OCI-LY7 (cell line): ENCODE results near the gene PGGT1B. TPM values are rescaled to one million over a fixed set of nuclear protein-coding genes. Genes with fewer than 3 reads are reported as not detected.

ENCODE experiments used
- BruUV-seq: library from RNA; stranded (reverse); fragments of 400-500 nt; replicated peaks from 2 replicates; lab custom pipeline; 2021; lab: Mats Ljungman, UMichigan
- CTCF ChIA-PET: fragments of 300-600 bp; sonication (Branson Sonifier 250); formaldehyde crosslinking; loops from one replicate; lab custom pipeline; 2022; ENCODE audit warnings: antibody characterized with exemption; ENCODE audit not compliant: unreplicated experiment; lab: Charles Lee
- POLR2A ChIA-PET: fragments of 300-600 bp; sonication (Branson Sonifier 250); formaldehyde crosslinking; loops from one replicate; lab custom pipeline; 2022; ENCODE audit warnings: antibody characterized with exemption; lab: Charles Lee
- DNase-seq: peaks from one replicate; pipeline ENCODE4 v3.0.0-alpha.2; 2015; ENCODE audit warnings: low spot score
- H2AFZ ChIP-seq: fragments of 200-600 bp; sonication (generic), shearing (Covaris generic); 2 replicates; pipeline ENCODE4 v1.6.1; 2014; ENCODE audit warnings: mild to moderate bottlenecking, antibody characterized with exemption, low read length, moderate library complexity
- H3K27ac ChIP-seq: fragments of 200-600 bp; sonication (generic); 2 replicates; pipeline ENCODE4 v1.5.1; 2014; ENCODE audit warnings: mixed run types, low read depth, mild to moderate bottlenecking, moderate library complexity, low read length, inconsistent platforms; ENCODE audit not compliant: poor library complexity, severe bottlenecking
- H3K36me3 ChIP-seq: fragments of 200-600 bp; sonication (generic); 2 replicates; pipeline ENCODE4 v1.6.1; 2014; ENCODE audit warnings: mild to moderate bottlenecking, antibody characterized with exemption, low read length, moderate library complexity, mixed read lengths; ENCODE audit not compliant: insufficient read depth
- H3K4me1 ChIP-seq: fragments of 200-600 bp; sonication (generic); 2 replicates; pipeline ENCODE4 v1.5.1; 2014; ENCODE audit warnings: mild to moderate bottlenecking, low read length; ENCODE audit not compliant: insufficient read depth, poor library complexity, severe bottlenecking
- H3K4me2 ChIP-seq: fragments of 200-600 bp; sonication (generic); 2 replicates; pipeline ENCODE4 v1.6.1; 2014; ENCODE audit warnings: mild to moderate bottlenecking, low read length
- H3K4me3 ChIP-seq: fragments of 200-600 bp; sonication (generic); 2 replicates; pipeline ENCODE4 v1.5.1; 2014; ENCODE audit warnings: mild to moderate bottlenecking, low read depth, low read length; ENCODE audit not compliant: poor library complexity, severe bottlenecking
- H3K79me2 ChIP-seq: fragments of 200-600 bp; sonication (generic); 2 replicates; pipeline ENCODE4 v1.6.1; 2016; ENCODE audit warnings: low read depth, mild to moderate bottlenecking, low read length, moderate library complexity, mixed read lengths; ENCODE audit not compliant: insufficient read depth
- H3K9me2 ChIP-seq: fragments of 200-600 bp; sonication (generic); 2 replicates; pipeline ENCODE4 v1.6.1; 2016; ENCODE audit warnings: mild to moderate bottlenecking, low read length, mixed read lengths; ENCODE audit not compliant: insufficient read depth
- H3K9me3 ChIP-seq: fragments of 200-600 bp; sonication (generic); 2 replicates; pipeline ENCODE4 v1.6.1; 2014; ENCODE audit warnings: mild to moderate bottlenecking, mixed run types, low read length, mixed read lengths
- H4K20me1 ChIP-seq: fragments of 200-600 bp; sonication (generic); 2 replicates; pipeline ENCODE4 v1.6.1; 2014; ENCODE audit warnings: mild to moderate bottlenecking, antibody characterized with exemption, low read length, moderate library complexity, mixed read lengths; ENCODE audit not compliant: insufficient read depth
- CTCF ChIP-seq: fragments of 200-600 bp; sonication (generic); conservative IDR thresholded peaks from 2 replicates; pipeline ENCODE4 v1.5.1; 2014; ENCODE audit warnings: mild to moderate bottlenecking, antibody characterized with exemption, low read length, moderate library complexity, mixed read lengths
- EZH2phosphoT487 ChIP-seq: fragments of 200-600 bp; sonication (generic); IDR thresholded peaks from 2 replicates; pipeline ENCODE4 v1.6.1; 2018; ENCODE audit warnings: low read depth, borderline replicate concordance, mild to moderate bottlenecking, mixed run types, antibody characterized with exemption, low read length, moderate library complexity, mixed read lengths
- intact Hi-C: fragments of 100-400 bp; cut with micrococcal nuclease; formaldehyde crosslinking; loops from one replicate; pipeline ENCODE4 v1.10.0; 2022; ENCODE audit not compliant: unreplicated experiment
- total RNA-seq, 2 experiments: library from RNA; depleted of rRNA in 1 of 2; stranded (reverse); fragments of >200 nt in 1 of 2; shearing (Covaris generic) in 1 of 2; gene quantifications; 2 replicates each; pipeline ENCODE4 v1.2.3, GENCODE V29; 2014 to 2022

Gene PGGT1B
- total RNA-seq, 2 experiments from 2014 or later: 19.7 to 54.7 TPM

DNA sequence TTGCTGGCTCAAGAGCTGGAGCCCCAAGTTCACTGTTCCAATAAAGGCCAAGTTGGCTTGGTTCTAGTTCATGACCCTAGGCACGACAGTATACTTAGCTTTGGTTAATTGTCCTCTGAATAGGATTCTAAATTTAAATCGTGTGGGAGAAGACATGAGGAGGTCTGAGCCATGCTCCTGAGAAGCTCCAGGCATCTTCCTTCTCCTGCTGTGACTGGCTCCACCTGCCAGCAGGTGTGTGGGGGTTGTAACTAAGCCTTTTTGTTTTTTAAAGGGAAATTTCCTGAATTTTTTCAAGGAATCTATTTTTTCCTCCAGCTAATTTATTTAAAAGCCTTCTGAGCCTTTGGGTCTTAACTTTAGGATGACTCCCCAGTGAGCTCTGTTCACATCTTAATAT, 72.8 kb downstream of the PGGT1B start:
- H3K36me3 ChIP-seq: no peaks in the 10 kb centered on the region
- H3K9me3 ChIP-seq: no peaks in the 10 kb centered on the region
- no TSS peak for BruUV-seq
- no peak overlapping the region for H2AFZ ChIP-seq
- H3K4me2 ChIP-seq: no peak overlapping the region
- intact Hi-C loops: no loop called here
- no peak for DNase-seq
- no peaks in the 10 kb centered on the region for H4K20me1 ChIP-seq
- H3K27ac ChIP-seq: no peak overlapping the region
- no peaks in the 10 kb centered on the region for H3K4me1 ChIP-seq
- ChIA-PET CTCF (no interaction called here), POLR2A (interaction anchor here (0.7 to 3.8 kb wide), 2 partner anchors 9 to 52 kb away, joined by 4 to 16 read pairs; no protein-coding TSS in a partner anchor)
- no peak overlapping the region for H3K4me3 ChIP-seq
- H3K79me2 ChIP-seq: no peaks in the 10 kb centered on the region
- no peaks in the 10 kb centered on the region for H3K9me2 ChIP-seq
- TF ChIP-seq EZH2phosphoT487 (no peak), CTCF (no peak)

GRCh38 chr5:115186794-115187193, 75.9 kb downstream of the PGGT1B start:
- Histone ChIP-seq H3K36me3 (no peaks in the 10 kb centered on the region), H3K4me3 (no peak overlapping the region), H3K4me2 (no peak overlapping the region), H3K4me1 (no peaks in the 10 kb centered on the region), H4K20me1 (no peaks in the 10 kb centered on the region), H3K79me2 (no peaks in the 10 kb centered on the region), H3K9me3 (no peaks in the 10 kb centered on the region), H2AFZ (no peak overlapping the region), H3K9me2 (no peaks in the 10 kb centered on the region), H3K27ac (no peak overlapping the region)
- no peak for TF ChIP-seq CTCF
- TF ChIP-seq EZH2phosphoT487: no peak
- CTCF ChIA-PET: no interaction called here
- DNase-seq: no peak
- intact Hi-C loops: no loop called here
- BruUV-seq: no TSS peak
- POLR2A ChIA-PET: interaction anchor here (0.5 to 3.8 kb wide), 4 partner anchors 12 to 354 kb away, joined by 3 to 16 read pairs (median 7); no protein-coding TSS in a partner anchor

- no peaks in the 10 kb centered on the region for H3K9me3 ChIP-seq
- no peak overlapping the region for H3K4me3 ChIP-seq
- intact Hi-C loops: no loop called here
- no TSS peak for BruUV-seq
- ChIA-PET POLR2A (no interaction called here), CTCF (no interaction called here)
- H3K9me2 ChIP-seq: no peaks in the 10 kb centered on the region
- no peak overlapping the region for H3K4me2 ChIP-seq
- no peaks in the 10 kb centered on the region for H4K20me1 ChIP-seq
- H2AFZ ChIP-seq: no peak overlapping the region
- DNase-seq: no peak
- no peak overlapping the region for H3K27ac ChIP-seq
- no peaks in the 10 kb centered on the region for H3K36me3 ChIP-seq
- H3K79me2 ChIP-seq: no peaks in the 10 kb centered on the region
- H3K4me1 ChIP-seq: peaks cover 5% of the 10 kb centered on the region
- no peak for TF ChIP-seq EZH2phosphoT487
- TF ChIP-seq CTCF: no peak
Measured at GRCh38 chr5:115184770-115185169, 77.9 kb downstream of the PGGT1B start.
